IPS-NIHi11 (cell line): Measurements from ENCODE around the gene IGSF21.
A peak's percentile ranks its signal among the peaks of the same experiment; 100 is the strongest.

Experiments used
- DNase-seq: peaks from one replicate; pipeline ENCODE4 v3.0.0; 2012; ENCODE audit warnings: mixed read lengths, low spot score

The IGSF21 gene

GRCh38 chr1:18329469-18330253 is 222.1 kb downstream of the IGSF21 start:
- no peak for DNase-seq

DNA sequence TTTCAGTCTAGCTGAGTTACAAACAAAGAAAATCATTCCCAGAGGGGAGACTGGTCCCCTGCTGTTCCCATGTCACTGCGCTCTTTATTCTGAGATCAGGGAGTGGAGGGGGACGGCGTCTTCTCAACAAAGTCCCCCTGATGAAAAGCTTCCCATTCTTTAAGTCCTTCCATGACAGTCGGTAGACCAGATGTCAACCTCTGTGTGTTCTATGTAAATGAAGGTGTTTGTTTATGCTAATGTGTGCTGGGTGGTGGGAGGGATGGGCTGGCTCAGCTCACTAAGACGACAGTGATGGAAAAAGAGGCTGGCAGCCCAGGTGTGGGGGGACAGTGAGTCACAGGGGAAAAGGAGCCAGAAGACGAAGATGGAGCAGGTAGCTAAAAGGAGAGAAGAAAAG is 225.0 kb downstream of the IGSF21 start:
- peak; percentile 51 for DNase-seq

DNA sequence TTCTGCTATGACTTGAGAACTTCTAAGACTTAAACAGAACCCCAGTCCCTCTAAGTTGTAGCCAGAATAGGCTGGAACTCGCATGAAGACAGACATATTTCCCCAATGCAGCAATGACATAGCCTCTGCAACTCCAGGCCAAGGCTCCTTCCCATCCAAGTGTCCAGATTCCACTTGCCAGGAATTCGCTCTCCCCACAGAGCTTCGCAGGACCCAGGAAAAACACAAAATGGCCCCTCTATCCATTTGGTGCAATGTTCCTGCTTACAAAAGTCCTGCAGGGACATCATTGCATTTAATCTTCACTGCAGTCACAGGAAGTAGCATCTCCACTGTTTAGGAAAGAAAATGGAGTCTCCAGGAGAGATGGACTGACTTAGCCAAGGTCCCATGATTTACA is 225.6 kb downstream of the IGSF21 start:
- DNase-seq, result no peak

GRCh38 chr1:18336801-18337200 is 229.2 kb downstream of the IGSF21 start:
- DNase-seq, result no peak

GRCh38 chr1:18337757-18338156 is 230.2 kb downstream of the IGSF21 start:
- no peak for DNase-seq

DNA sequence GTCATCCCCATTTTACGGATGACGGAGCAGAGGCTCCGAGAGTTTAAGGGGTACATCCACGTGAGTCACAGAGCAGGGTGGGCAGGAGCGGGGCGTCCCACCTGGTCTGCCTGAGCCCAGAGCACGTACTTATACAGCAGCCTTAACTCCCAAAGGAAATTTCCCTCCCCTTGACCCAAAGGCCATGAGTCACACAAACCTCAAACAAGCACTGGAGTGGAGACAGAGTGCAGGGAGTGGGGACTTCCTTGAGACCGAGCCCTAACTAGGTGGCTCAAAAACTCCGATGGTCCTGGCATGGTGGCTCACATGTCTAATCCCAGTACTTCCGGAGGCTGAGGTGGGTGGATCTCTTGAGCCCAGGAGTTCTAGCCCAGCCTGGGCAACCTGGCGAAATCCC is 231.6 kb downstream of the IGSF21 start:
- no peak for DNase-seq

DNA sequence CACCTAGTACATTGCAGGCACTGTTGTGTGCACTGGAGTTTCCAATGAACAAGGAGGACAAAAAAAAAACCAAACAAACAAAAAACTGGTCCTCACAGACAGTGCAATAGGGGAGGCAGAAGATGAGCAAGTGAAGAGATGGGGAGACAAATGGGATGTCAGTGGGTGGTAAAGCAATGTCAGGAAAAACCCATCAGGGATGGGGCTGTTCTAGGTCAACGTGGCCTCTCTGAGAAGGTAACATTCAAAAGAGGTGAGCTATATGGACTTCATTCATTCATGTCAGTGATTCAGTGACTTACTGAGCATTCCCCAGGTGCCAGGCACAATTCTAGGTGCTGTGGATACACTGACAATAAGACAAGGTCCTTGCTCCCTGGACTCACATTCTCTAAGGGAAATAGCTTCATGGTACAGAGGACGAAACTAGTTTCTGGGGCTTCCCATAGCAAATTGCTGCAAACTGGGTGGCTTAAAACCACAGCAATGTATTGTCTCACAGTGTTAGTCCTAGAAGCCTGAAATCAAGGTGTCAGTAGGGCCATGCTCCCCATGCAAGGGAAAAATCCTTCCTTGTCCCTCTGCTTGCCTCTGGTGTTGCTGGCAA is 232.7 kb downstream of the IGSF21 start:
- no peak for DNase-seq

DNA sequence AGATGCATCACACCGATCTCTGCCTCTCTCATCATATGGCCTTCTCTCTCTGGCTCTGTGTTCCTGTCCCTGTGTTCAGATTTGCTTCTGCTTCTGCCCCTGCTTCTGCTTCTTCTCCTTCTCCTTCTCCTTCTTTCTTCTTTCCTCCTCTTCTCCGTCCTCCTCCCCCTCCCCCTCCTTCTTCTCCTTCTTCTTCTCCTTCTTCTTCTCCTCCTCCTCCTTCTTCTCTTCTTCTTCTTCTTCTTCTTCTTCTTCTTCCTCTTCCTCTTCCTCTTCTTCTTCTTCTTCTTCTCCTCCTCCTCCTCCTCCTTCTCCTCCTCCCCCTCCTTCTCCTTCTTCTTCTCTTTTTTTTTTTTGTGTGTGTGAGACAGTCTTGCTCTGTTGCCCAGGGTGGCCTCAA is 233.2 kb downstream of the IGSF21 start:
- no peak for DNase-seq

GRCh38 chr1:18341291-18342069 is 233.9 kb downstream of the IGSF21 start:
- DNase-seq, result no peak

DNA sequence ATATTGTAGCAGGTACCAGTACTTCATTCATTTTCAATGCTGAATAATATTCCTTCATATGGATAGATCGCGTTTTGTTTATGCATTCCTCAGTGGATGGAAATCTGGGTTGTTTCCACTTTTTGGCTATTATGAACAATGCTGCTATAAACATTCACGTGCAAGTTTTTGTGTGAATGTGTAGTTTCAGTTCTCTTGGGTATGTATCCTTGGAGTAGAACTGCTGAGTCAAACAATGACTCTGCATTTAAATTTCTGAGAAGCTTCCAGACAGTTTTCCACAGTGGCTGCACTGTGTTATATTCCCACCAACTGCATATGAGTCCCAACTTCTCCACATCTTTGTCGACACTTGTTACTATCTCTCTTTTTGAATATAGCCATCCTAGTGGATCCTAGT is 235.1 kb downstream of the IGSF21 start:
- DNase-seq, result no peak

DNA sequence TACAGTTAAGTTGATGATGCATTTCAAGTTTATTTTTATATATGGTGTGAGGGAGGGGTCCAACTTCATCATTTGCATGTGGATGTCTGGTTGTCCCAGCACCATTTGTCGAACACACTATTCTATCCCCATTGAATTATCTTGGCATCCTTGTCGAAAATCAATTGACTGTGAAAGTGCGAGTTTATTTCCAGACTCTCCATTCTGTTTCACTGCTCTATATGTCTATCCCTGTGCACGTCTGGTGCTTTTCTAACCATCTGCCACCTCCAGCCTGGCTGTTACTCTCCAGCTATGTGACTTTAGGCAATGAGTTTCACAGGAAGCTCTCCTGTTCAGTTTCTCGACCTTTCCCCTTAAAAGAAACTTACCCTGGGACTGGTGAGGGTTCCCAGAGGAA is 236.0 kb downstream of the IGSF21 start:
- DNase-seq, result no peak

DNA sequence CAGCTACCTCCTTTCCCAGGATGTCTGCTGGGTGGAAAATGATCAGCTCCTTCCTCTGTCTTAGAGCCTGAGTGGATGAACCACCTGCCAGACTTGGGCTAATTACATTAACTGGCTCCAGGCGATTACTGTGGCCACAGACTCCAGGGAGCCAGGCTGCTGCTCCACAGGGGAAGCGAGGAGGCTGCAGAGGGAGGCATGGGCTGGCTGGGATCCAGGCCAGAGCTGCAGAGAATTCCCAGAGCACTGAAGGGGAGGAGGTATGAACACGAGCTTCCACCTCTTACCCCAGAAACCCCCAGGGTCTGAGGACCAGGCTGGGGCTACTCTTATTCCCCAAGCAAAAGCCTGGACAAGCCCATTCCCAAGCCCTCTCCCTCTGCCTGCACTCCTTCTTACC is 237.2 kb downstream of the IGSF21 start:
- DNase-seq, result no peak

DNA sequence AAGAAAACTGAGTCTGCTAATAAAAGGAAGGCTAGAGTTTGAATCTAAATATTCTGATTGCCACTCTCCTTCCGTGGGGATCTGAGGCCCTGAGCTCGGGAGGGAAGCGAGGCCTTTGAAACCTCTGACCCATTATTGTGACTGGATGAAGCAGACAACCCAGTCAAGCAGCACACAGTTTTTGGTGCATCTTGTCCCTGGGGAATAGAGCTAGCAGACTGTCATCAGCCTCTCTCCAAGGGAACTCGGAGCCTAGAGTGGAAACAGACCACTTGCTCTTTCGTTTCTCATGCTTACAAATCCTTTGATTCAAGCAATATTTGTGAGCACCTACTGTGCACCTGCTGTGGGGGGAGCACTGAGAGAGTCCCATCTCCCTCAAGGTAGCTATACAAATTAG is 240.0 kb downstream of the IGSF21 start:
- no peak for DNase-seq

DNA sequence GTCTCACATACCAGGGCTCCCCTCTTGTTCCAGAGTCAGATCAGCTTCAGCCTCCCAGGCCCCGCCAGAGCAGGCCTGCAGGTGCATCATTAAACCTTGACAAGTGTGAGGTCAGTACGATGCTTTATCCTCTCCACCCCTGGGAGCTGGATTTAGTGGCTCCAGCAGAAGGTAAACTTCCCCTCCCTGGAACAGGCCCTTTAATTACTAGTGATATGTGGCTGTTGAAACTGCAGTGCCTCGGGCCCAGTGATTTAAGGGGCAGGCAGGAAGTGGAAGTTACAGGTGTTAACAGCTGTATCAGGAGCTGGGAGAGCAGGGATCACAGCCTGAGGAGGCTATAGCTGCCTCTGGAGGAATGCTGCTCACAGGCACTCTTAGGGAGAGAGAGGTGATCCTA is 240.8 kb downstream of the IGSF21 start:
- no peak for DNase-seq

GRCh38 chr1:18350747-18351146 is 243.1 kb downstream of the IGSF21 start:
- DNase-seq, result no peak

GRCh38 chr1:18351735-18352134 is 244.1 kb downstream of the IGSF21 start:
- peak; percentile 46 for DNase-seq

DNA sequence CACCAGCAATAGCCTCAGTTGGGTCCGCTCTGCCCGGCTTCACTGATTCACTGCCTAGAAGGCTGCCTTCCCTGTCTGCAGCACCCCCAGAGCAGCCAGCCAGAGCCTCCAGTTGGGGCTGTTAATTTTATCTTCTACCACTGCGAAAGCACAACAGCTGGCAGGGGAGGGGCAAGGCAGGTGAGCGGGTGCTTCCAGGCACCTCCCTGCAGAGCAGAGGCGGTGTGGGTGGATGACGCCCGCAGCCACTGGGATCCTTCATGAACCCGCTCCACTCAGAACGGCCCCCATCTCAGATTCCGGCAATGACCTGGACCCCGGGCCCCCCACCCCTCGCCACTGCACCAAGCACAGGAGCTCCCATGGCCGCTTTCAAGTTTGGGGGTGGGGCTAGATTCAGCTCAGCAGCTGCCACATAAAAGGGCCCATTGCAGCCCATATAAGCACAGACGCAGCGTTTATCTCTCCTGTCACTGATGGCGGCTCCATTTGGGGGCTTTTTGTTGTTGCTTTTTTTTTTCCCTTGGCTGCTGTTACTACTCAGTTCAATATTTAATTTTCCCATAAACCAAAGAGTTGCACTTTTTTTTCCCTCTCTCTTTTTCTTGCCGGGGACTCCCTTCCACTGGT is 245.2 kb downstream of the IGSF21 start:
- no peak for DNase-seq

DNA sequence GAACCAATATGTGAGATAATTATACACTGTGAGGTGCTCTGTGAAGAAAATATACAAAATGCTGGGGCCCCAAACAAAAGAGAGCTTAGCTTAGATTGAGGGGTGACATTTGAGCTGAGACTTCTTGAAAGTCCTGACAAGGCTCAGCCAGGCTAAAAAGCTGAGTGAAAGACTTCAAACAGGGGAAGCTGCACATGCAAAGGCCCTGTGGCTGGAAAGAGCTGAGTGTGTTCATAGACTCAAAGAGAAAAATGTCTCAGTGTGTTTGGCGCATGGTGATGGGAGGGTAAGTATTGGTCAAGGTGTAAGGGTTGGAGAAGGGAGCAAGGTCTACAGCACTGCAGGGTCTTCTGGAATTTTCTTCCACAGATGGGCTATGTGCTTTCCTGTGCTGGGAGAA is 245.9 kb downstream of the IGSF21 start:
- DNase-seq, result no peak

- no peak for DNase-seq
Measured at GRCh38 chr1:18353992-18354391, 246.4 kb downstream of the IGSF21 start.

DNA sequence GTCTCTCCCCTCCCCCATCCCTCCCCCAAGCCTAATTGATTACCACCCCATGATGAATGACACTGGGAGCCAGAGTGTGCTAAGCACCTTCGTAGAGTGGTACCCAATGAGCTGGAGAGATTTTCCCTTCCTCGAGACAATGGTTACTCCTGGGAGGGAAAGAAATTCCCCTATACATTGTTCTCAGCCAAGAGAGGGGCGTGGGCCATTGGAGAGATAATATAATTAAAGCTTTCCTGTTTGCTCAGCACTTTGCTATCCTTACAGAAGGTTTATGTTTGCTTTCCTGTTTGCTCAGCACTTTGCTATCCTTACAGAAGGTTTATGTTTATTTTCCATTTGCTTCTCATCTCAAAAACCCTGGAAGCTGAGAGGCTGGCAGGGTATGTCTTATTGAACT is 247.0 kb downstream of the IGSF21 start:
- DNase-seq, result no peak

- no peak for DNase-seq
Measured at GRCh38 chr1:18357622-18358230, 250.1 kb downstream of the IGSF21 start.

GRCh38 chr1:18358600-18358999 is 251.0 kb downstream of the IGSF21 start:
- DNase-seq, result no peak
